MM.1S (cell line): ENCODE measurements around the gene AP2S1.

Experiments
- DNase-seq: peaks from one replicate; pipeline ENCODE4 v3.0.0-alpha.2; 2015
- H2AFZ ChIP-seq: fragments of 300-600 bp; sonication (generic); 2 replicates; pipeline ENCODE4 v1.6.0; 2016; ENCODE audit warnings: antibody characterized with exemption, low read length
- H3F3A ChIP-seq: fragments of 300-600 bp; sonication (generic); 2 replicates; pipeline ENCODE4 v1.6.1; 2016; ENCODE audit warnings: mild to moderate bottlenecking, antibody characterized with exemption, low read length, moderate library complexity, mixed read lengths; ENCODE audit not compliant: insufficient read depth
- H3K27ac ChIP-seq: fragments of 300-600 bp; sonication (generic); 2 replicates; pipeline ENCODE4 v1.5.1; 2016; ENCODE audit warnings: mild to moderate bottlenecking, low read length
- H3K27me3 ChIP-seq: fragments of 300-600 bp; sonication (generic); replicated peaks from 2 replicates; pipeline ENCODE4 v1.6.0; 2016; ENCODE audit warnings: low read length; ENCODE audit not compliant: insufficient read depth
- H3K36me3 ChIP-seq: fragments of 300-600 bp; sonication (generic); replicated peaks from 2 replicates; pipeline ENCODE4 v1.6.1; 2016; ENCODE audit warnings: mild to moderate bottlenecking, low read length, mixed read lengths; ENCODE audit not compliant: insufficient read depth
- H3K4me1 ChIP-seq: fragments of 300-600 bp; sonication (generic); 2 replicates; pipeline ENCODE4 v1.6.1; 2016; ENCODE audit warnings: low read length, mixed read lengths
- H3K4me2 ChIP-seq: fragments of 300-600 bp; sonication (generic); 2 replicates; pipeline ENCODE4 v1.6.0; 2016; ENCODE audit warnings: low read depth, low read length
- H3K4me3 ChIP-seq: fragments of 300-600 bp; sonication (generic); 2 replicates; pipeline ENCODE4 v1.5.1; 2016; ENCODE audit warnings: low read length, mixed read lengths
- H3K79me2 ChIP-seq: fragments of 300-600 bp; sonication (generic); 2 replicates; pipeline ENCODE4 v1.6.1; 2016; ENCODE audit warnings: mixed run types, low read length, mixed read lengths
- H3K9ac ChIP-seq: fragments of 300-600 bp; sonication (generic); 2 replicates; pipeline ENCODE4 v1.6.1; 2016; ENCODE audit warnings: low read length, mixed read lengths
- H3K9me2 ChIP-seq: fragments of 300-600 bp; sonication (generic); replicated peaks from 2 replicates; pipeline ENCODE4 v1.6.1; 2016; ENCODE audit warnings: mild to moderate bottlenecking, low read length, mixed read lengths; ENCODE audit not compliant: insufficient read depth
- H3K9me3 ChIP-seq: fragments of 300-600 bp; sonication (generic); replicated peaks from 2 replicates; pipeline ENCODE4 v1.6.1; 2016; ENCODE audit warnings: mild to moderate bottlenecking, low read length, mixed read lengths; ENCODE audit not compliant: insufficient read depth
- H4K20me1 ChIP-seq: fragments of 300-600 bp; sonication (generic); 2 replicates; pipeline ENCODE4 v1.6.1; 2016; ENCODE audit warnings: mild to moderate bottlenecking, low read length, moderate library complexity, mixed read lengths; ENCODE audit not compliant: insufficient read depth
- EZH2 ChIP-seq: fragments of 300-600 bp; sonication (generic); optimal IDR thresholded peaks from 2 replicates; pipeline ENCODE3; 2017; ENCODE audit warnings: low read depth, mild to moderate bottlenecking, antibody characterized with exemption, low read length, mixed read lengths
- EZH2phosphoT487 ChIP-seq: fragments of 300-600 bp; sonication (generic); IDR thresholded peaks from 2 replicates; pipeline ENCODE4 v1.6.1; 2018; ENCODE audit warnings: antibody characterized with exemption, low read length
- TF ChIP-seq, protein P1 (sequence below): fragments of 300-600 bp; sonication (generic); IDR thresholded peaks from 2 replicates; pipeline ENCODE4 v1.5.1; 2016; ENCODE audit warnings: antibody characterized with exemption, low read length, mixed read lengths

Gene AP2S1

DNA sequence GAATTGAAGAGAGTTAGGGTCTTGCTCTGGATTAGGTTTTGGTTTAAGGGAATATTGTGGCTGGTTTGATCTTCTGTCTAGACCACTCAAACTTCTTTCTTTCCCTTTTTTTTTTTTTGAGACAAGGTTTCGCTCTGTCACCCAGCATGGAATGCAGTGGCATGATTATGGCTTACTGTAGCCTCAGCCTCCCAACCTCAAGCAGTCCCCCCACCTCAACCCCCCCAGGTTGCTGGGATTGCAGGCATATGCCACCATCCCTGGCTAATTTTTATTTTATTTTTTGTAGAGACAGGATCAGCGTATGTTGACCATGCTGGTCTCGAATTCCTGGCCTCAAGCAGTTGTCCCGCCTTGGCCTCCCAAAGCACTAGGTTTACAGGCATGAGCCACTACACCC is 31.4 kb upstream of the AP2S1 start:
- 0 out of 2 replicates have a peak, but pooled peaks cover 4% of the 10 kb centered on the region for H3K79me2 ChIP-seq
- no peak overlapping the region for H3K4me2 ChIP-seq
- H3K27ac ChIP-seq: no peak overlapping the region
- H3F3A ChIP-seq: no peaks in the 10 kb centered on the region
- H2AFZ ChIP-seq: no peak overlapping the region
- no peak for DNase-seq
- no peak overlapping the region for H3K9ac ChIP-seq
- no peaks in the 10 kb centered on the region for H3K36me3 ChIP-seq
- no peaks in the 10 kb centered on the region for H3K27me3 ChIP-seq
- H3K4me3 ChIP-seq: no peak overlapping the region
- no peaks in the 10 kb centered on the region for H3K9me2 ChIP-seq
- no peaks in the 10 kb centered on the region for H3K9me3 ChIP-seq
- TF ChIP-seq, protein P1, sequence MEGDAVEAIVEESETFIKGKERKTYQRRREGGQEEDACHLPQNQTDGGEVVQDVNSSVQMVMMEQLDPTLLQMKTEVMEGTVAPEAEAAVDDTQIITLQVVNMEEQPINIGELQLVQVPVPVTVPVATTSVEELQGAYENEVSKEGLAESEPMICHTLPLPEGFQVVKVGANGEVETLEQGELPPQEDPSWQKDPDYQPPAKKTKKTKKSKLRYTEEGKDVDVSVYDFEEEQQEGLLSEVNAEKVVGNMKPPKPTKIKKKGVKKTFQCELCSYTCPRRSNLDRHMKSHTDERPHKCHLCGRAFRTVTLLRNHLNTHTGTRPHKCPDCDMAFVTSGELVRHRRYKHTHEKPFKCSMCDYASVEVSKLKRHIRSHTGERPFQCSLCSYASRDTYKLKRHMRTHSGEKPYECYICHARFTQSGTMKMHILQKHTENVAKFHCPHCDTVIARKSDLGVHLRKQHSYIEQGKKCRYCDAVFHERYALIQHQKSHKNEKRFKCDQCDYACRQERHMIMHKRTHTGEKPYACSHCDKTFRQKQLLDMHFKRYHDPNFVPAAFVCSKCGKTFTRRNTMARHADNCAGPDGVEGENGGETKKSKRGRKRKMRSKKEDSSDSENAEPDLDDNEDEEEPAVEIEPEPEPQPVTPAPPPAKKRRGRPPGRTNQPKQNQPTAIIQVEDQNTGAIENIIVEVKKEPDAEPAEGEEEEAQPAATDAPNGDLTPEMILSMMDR: no peak
- TF ChIP-seq EZH2: no peak
- no peak for TF ChIP-seq EZH2phosphoT487
- no peaks in the 10 kb centered on the region for H3K4me1 ChIP-seq
- no peaks in the 10 kb centered on the region for H4K20me1 ChIP-seq

DNA sequence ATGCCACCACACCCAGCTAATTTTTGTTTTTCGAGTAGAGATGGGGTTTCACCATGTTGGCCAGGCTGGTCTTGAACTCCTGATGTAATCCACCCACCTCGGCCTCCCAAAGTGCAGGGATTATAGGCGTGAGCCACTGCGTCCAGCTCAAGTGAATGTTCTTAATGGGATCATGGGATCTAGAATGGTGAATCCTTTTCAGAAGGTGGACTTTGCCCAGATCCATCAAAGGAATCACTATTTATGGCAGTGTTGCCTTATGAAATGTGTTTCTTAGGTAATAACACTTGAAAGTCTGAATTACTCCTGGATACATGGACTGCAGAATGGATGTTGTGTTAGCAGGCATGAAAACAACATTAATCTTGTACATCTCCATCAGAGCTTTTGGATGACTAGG is 30.4 kb upstream of the AP2S1 start:
- H3K79me2 ChIP-seq: 0 out of 2 replicates have a peak, but pooled peaks cover 4% of the 10 kb centered on the region
- no peak overlapping the region for H2AFZ ChIP-seq
- H3F3A ChIP-seq: no peaks in the 10 kb centered on the region
- H4K20me1 ChIP-seq: no peaks in the 10 kb centered on the region
- no peaks in the 10 kb centered on the region for H3K9me2 ChIP-seq
- no peak for TF ChIP-seq EZH2phosphoT487
- TF ChIP-seq EZH2: no peak
- TF ChIP-seq, protein P1: no peak
- DNase-seq: no peak
- no peaks in the 10 kb centered on the region for H3K27me3 ChIP-seq
- no peaks in the 10 kb centered on the region for H3K9me3 ChIP-seq
- no peak overlapping the region for H3K4me2 ChIP-seq
- H3K9ac ChIP-seq: no peak overlapping the region
- H3K4me1 ChIP-seq: no peaks in the 10 kb centered on the region
- no peak overlapping the region for H3K27ac ChIP-seq
- H3K4me3 ChIP-seq: no peak overlapping the region
- no peaks in the 10 kb centered on the region for H3K36me3 ChIP-seq

DNA sequence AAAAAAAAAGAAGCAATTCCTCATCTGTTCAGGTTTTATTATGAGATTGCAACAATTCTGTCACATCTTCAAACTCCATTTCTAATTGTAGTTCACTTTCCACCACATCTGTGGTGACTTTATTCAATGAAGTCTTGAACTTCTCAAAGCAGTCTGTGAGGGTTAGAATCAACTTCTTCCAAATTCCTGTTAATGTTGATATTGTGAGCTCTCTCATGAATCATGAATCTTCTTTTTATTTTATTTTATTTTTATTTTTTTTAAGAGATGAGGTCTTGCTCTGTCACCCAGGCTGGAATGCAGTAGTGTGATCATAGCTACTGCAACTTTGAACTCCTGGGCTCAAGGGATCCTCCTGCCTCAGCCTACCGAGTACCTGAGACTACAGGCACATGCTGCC is 29.8 kb upstream of the AP2S1 start:
- TF ChIP-seq, protein P1: no peak
- TF ChIP-seq EZH2phosphoT487 (no peak), EZH2 (no peak)
- Histone ChIP-seq H2AFZ (no peak overlapping the region), H3K9me3 (no peaks in the 10 kb centered on the region), H3K36me3 (no peaks in the 10 kb centered on the region), H3K9me2 (no peaks in the 10 kb centered on the region), H3K4me3 (no peak overlapping the region), H4K20me1 (no peaks in the 10 kb centered on the region), H3K27me3 (no peaks in the 10 kb centered on the region), H3K9ac (no peak overlapping the region), H3K27ac (no peak overlapping the region), H3K79me2 (0 out of 2 replicates have a peak, but pooled peaks cover 3% of the 10 kb centered on the region), H3K4me2 (no peak overlapping the region), H3F3A (no peaks in the 10 kb centered on the region), H3K4me1 (no peaks in the 10 kb centered on the region)
- no peak for DNase-seq
